ENCODE measurements around the gene B4GALNT3.

- TF ChIP-seq FOXK2 (IDR thresholded peaks at IDR 0.05) (no peak), PKNOX1 (IDR thresholded peaks at IDR 0.05) (no peak), ZNF384 (IDR thresholded peaks at IDR 0.05) (no peak)
Observed at GRCh38 chr12:547883-548470, 88.2 kb downstream of the B4GALNT3 start.
